IMR-90 (cell line): ENCODE data around the gene BCL2L11. TPM values are rescaled to one million over a fixed set of nuclear protein-coding genes. Genes with fewer than 3 reads are reported as not detected.

Experiments
- ATAC-seq: fragments of 200-7000 bp; cut with Tn5 transposase; 2 replicates; pipeline ENCODE4 v1.9.1; 2020; ENCODE audit warnings: low read depth, mild to moderate bottlenecking, moderate library complexity
- BruUV-seq: library from RNA; stranded (reverse); fragments of 400-500 nt; replicated peaks from 2 replicates; lab custom pipeline; 2021; lab: Mats Ljungman, UMichigan
- CTCF ChIA-PET: fragments of 300-600 bp; formaldehyde crosslinking; extraction: SDS; loops from one replicate; lab custom pipeline; 2021; ENCODE audit warnings: antibody characterized with exemption; lab: Yijun Ruan, JAX
- POLR2A ChIA-PET: fragments of 300-600 bp; sonication (Branson Sonifier 250); formaldehyde crosslinking; loops from one replicate; lab custom pipeline; 2022; ENCODE audit warnings: antibody characterized with exemption; ENCODE audit not compliant: unreplicated experiment; lab: Charles Lee
- DNase-seq: peaks from one replicate; pipeline ENCODE4 v3.0.0; 2013
- H2AFZ ChIP-seq: replicated peaks from 2 replicates; pipeline ENCODE3; 2013; ENCODE audit warnings: low read length, mild to moderate bottlenecking; ENCODE audit not compliant: poor library complexity
- H2AK5ac ChIP-seq: 2 replicates; pipeline ENCODE4 v1.6.1; 2013; ENCODE audit warnings: low read depth, low read length, inconsistent platforms
- H2AK9ac ChIP-seq: replicated peaks from 2 replicates; pipeline ENCODE3; 2013; ENCODE audit warnings: mild to moderate bottlenecking, low read depth, low read length, moderate library complexity; ENCODE audit not compliant: poor library complexity
- H2BK120ac ChIP-seq: 2 replicates; pipeline ENCODE4 v1.6.1; 2013; ENCODE audit warnings: low read depth, low read length, inconsistent platforms
- H2BK15ac ChIP-seq: 3 replicates; pipeline ENCODE4 v1.6.1; 2013; ENCODE audit warnings: low read depth, low read length, inconsistent platforms
- H2BK20ac ChIP-seq: 2 replicates; pipeline ENCODE4 v1.6.1; 2013; ENCODE audit warnings: low read depth, mild to moderate bottlenecking, inconsistent platforms, low read length, moderate library complexity
- H2BK5ac ChIP-seq: 2 replicates; pipeline ENCODE4 v1.6.1; 2013; ENCODE audit warnings: mild to moderate bottlenecking, low read depth, low read length, inconsistent platforms; ENCODE audit not compliant: poor library complexity, severe bottlenecking
- H3K14ac ChIP-seq: replicated peaks from 2 replicates; pipeline ENCODE4 v1.6.1; 2013; ENCODE audit warnings: low read depth, low read length, inconsistent platforms
- H3K18ac ChIP-seq: 2 replicates; pipeline ENCODE4 v1.6.1; 2013; ENCODE audit warnings: low read depth, low read length, control low read depth
- H3K23ac ChIP-seq: 2 replicates; pipeline ENCODE4 v1.6.1; 2013; ENCODE audit warnings: low read depth, low read length, inconsistent platforms
- H3K27ac ChIP-seq: 2 replicates; pipeline ENCODE4 v1.5.1; 2013; ENCODE audit warnings: mild to moderate bottlenecking, control low read depth, low read length; ENCODE audit not compliant: insufficient read depth
- H3K27me3 ChIP-seq: 2 replicates; pipeline ENCODE4 v1.6.1; 2013; ENCODE audit warnings: low read length; ENCODE audit not compliant: control insufficient read depth, insufficient read depth
- H3K36me3 ChIP-seq: 2 replicates; pipeline ENCODE4 v1.6.1; 2013; ENCODE audit warnings: low read length, mixed read lengths; ENCODE audit not compliant: control insufficient read depth, insufficient read depth
- H3K4ac ChIP-seq: 2 replicates; pipeline ENCODE4 v1.6.1; 2013; ENCODE audit warnings: low read depth, low read length, inconsistent platforms
- H3K4me1 ChIP-seq: 2 replicates; pipeline ENCODE4 v1.6.1; 2013; ENCODE audit warnings: low read length, mixed read lengths; ENCODE audit not compliant: control insufficient read depth, insufficient read depth
- H3K4me2 ChIP-seq: 2 replicates; pipeline ENCODE4 v1.6.1; 2013; ENCODE audit warnings: low read depth, mild to moderate bottlenecking, control low read depth, low read length, moderate library complexity
- H3K4me3 ChIP-seq: 2 replicates; pipeline ENCODE4 v1.5.1; 2013; ENCODE audit warnings: low read depth, mild to moderate bottlenecking, control low read depth, low read length, moderate library complexity; ENCODE audit not compliant: insufficient read depth
- H3K56ac ChIP-seq: 2 replicates; pipeline ENCODE4 v1.6.1; 2013; ENCODE audit warnings: low read length, inconsistent platforms; ENCODE audit not compliant: insufficient read depth; ENCODE audit errors: extremely low read depth
- H3K79me1 ChIP-seq, 2 experiments: 2 replicates each; pipeline ENCODE4 v1.6.1; 2013; ENCODE audit warnings: low read length in 2 of 2, inconsistent platforms in 1 of 2, low read depth in 1 of 2
- H3K9ac ChIP-seq: 2 replicates; pipeline ENCODE4 v1.6.1; 2013; ENCODE audit warnings: low read depth, low read length, control low read depth
- H3K9me1 ChIP-seq: 2 replicates; pipeline ENCODE4 v1.6.1; 2013; ENCODE audit warnings: low read length, inconsistent platforms; ENCODE audit not compliant: insufficient read depth
- H3K9me3 ChIP-seq: 2 replicates; pipeline ENCODE4 v1.6.1; 2013; ENCODE audit warnings: low read length; ENCODE audit not compliant: control insufficient read depth, insufficient read depth
- H4K20me1 ChIP-seq: 2 replicates; pipeline ENCODE4 v1.6.1; 2013; ENCODE audit warnings: low read length, inconsistent platforms; ENCODE audit not compliant: insufficient read depth
- H4K5ac ChIP-seq: 2 replicates; pipeline ENCODE4 v1.6.1; 2013; ENCODE audit warnings: mild to moderate bottlenecking, low read depth, low read length, control low read depth
- H4K8ac ChIP-seq, 2 experiments: 2 replicates each; pipeline ENCODE4 v1.6.1; 2013; ENCODE audit warnings: low read depth in 2 of 2, low read length in 2 of 2, control low read depth in 1 of 2, inconsistent platforms in 1 of 2
- H4K91ac ChIP-seq: 2 replicates; pipeline ENCODE4 v1.6.1; 2013; ENCODE audit warnings: low read depth, low read length, inconsistent platforms; ENCODE audit not compliant: insufficient read depth
- CEBPB ChIP-seq: IDR thresholded peaks from 2 replicates; pipeline ENCODE4 v1.6.1; 2012; ENCODE audit warnings: low read depth, low read length, improper control_type of control experiment
- ELK1 ChIP-seq: fragments of 150-350 bp; IDR thresholded peaks from 2 replicates; pipeline ENCODE4 v1.6.1; 2016; ENCODE audit warnings: low read depth, mild to moderate bottlenecking, low read length, moderate library complexity, borderline replicate concordance
- FOS ChIP-seq: fragments of 150-350 bp; IDR thresholded peaks from 2 replicates; pipeline ENCODE4 v1.6.1; 2016; ENCODE audit warnings: low read depth, low read length
- MAFK ChIP-seq: IDR thresholded peaks from 2 replicates; pipeline ENCODE4 v1.6.1; 2012; ENCODE audit warnings: low read depth, low read length, improper control_type of control experiment
- MAZ ChIP-seq: IDR thresholded peaks from 2 replicates; pipeline ENCODE4 v1.6.1; 2012; ENCODE audit warnings: low read depth, mild to moderate bottlenecking, low read length, improper control_type of control experiment, moderate library complexity, borderline replicate concordance
- MXI1 ChIP-seq: IDR thresholded peaks from 2 replicates; pipeline ENCODE4 v1.6.1; 2012; ENCODE audit warnings: low read depth, mild to moderate bottlenecking, low read length, moderate library complexity, borderline replicate concordance
- NFE2L2 ChIP-seq: fragments of 150-350 bp; IDR thresholded peaks from 2 replicates; pipeline ENCODE4 v1.6.1; 2016; ENCODE audit warnings: low read depth, mild to moderate bottlenecking, low read length
- SMC3 ChIP-seq: fragments of 150-350 bp; IDR thresholded peaks from 2 replicates; pipeline ENCODE4 v1.6.1; 2016; ENCODE audit warnings: low read depth, mild to moderate bottlenecking, antibody characterized with exemption, low read length, moderate library complexity
- USF2 ChIP-seq: fragments of 150-350 bp; IDR thresholded peaks from 2 replicates; pipeline ENCODE4 v1.6.1; 2017; ENCODE audit warnings: mild to moderate bottlenecking, antibody characterized with exemption, low read length, low read depth
- dilution Hi-C: fragments of 300-500 bp; cut with HindIII; formaldehyde crosslinking; loops from one replicate; pipeline ENCODE4 v1.14.3; 2018; ENCODE audit warnings: low sequenced_read_pairs; ENCODE audit not compliant: unreplicated experiment
- in situ Hi-C: fragments of 300-500 bp; cut with MboI; formaldehyde crosslinking; loops from 3 replicates; pipeline ENCODE4 v1.14.3; 2019; ENCODE audit warnings: low sequenced_read_pairs, inconsistent platforms, mixed read lengths
- intact Hi-C: fragments of 100-400 bp; cut with micrococcal nuclease; formaldehyde crosslinking; loops from 2 replicates; pipeline ENCODE4 v1.10.0; 2022
- polyA plus RNA-seq, 3 experiments: library from polyadenylated mRNA; depleted of rRNA; stranded (reverse); fragments of >200 nt; gene quantifications; 2 replicates each; pipeline ENCODE4 v1.2.3, GENCODE V29; 2012; ENCODE audit warnings: low replicate concordance in 1 of 3
- total RNA-seq: library from RNA; depleted of rRNA; stranded (reverse); fragments of >200 nt; gene quantifications from 2 replicates; pipeline ENCODE4 v1.2.3, GENCODE V29; 2012
- TF ChIP-seq, protein P1 (sequence below): conservative IDR thresholded peaks from 2 replicates; pipeline ENCODE4 v1.5.1; 2012; ENCODE audit warnings: mild to moderate bottlenecking, low read depth, low read length, improper control_type of control experiment

BCL2L11 gene
- total and polyA plus RNA-seq, 2 of the 4 experiments (the other 2 are of a cell fraction) = 1.1 to 1.7 TPM

DNA sequence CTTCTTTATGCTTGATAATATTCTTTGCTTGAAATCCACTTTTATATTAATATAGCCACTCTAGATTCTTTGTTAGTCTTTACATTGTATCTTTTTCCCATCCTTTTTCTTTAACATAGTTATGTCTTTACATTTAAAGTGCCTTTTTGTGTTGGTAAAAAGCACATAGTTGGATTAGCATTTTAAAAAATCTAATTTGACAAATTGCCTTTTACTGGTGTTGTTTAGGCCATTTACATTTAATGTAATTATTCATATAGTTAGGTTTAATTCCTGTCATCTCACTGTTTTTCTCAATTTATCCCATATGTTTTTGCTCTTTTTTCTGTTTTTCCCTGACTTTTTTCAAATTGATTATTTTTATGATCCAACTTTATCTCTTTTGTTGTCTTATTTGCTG is 93.2 kb downstream of the BCL2L11 start:
- BruUV-seq = no TSS peak
- H3K9me3 ChIP-seq = peaks cover 10% of the 10 kb centered on the region
- no peak overlapping the region for H3K56ac ChIP-seq
- no peak overlapping the region for H2BK120ac ChIP-seq
- no peak for DNase-seq
- H2AK9ac ChIP-seq = no peak overlapping the region
- H3K36me3 ChIP-seq = peaks cover 5% of the 10 kb centered on the region; the same call in 1 of the 2 replicates
- H3K9me1 ChIP-seq = no peaks in the 10 kb centered on the region
- H3K4me3 ChIP-seq = no peak overlapping the region
- ChIA-PET CTCF (no interaction called here), POLR2A (no interaction called here)
- H3K4me2 ChIP-seq = no peak overlapping the region
- H2BK15ac ChIP-seq = no peak overlapping the region
- intact Hi-C loops = no loop called here
- no peak overlapping the region for H2BK5ac ChIP-seq
- no peak overlapping the region for H2AFZ ChIP-seq
- no peak overlapping the region for H2AK5ac ChIP-seq
- no peaks in the 10 kb centered on the region for H3K27me3 ChIP-seq
- H4K91ac ChIP-seq = no peak overlapping the region
- no peak for ATAC-seq
- H3K4ac ChIP-seq = no peak overlapping the region
- no peak overlapping the region for H3K23ac ChIP-seq
- H2BK20ac ChIP-seq = no peak overlapping the region
- peaks cover 0 to 5% of the 10 kb centered on the region in 2 experiments; a peak in 1 of 4 replicates for H3K79me1 ChIP-seq
- H3K27ac ChIP-seq = no peak overlapping the region
- H3K9ac ChIP-seq = no peak overlapping the region
- peaks cover 1% of the 10 kb centered on the region; the same call in 1 of the 2 replicates for H3K4me1 ChIP-seq
- in situ Hi-C loops = no loop called here
- H3K14ac ChIP-seq = no peak overlapping the region
- H4K8ac ChIP-seq = no peak overlapping the region
- H3K18ac ChIP-seq = no peak overlapping the region
- dilution Hi-C loops = no loop called here
- H4K5ac ChIP-seq = no peak overlapping the region
- TF ChIP-seq USF2 (no peak), CEBPB (no peak), NFE2L2 (no peak), MXI1 (no peak), MAZ (no peak), ELK1 (no peak), SMC3 (no peak), MAFK (no peak), FOS (no peak)
- TF ChIP-seq, protein P1, sequence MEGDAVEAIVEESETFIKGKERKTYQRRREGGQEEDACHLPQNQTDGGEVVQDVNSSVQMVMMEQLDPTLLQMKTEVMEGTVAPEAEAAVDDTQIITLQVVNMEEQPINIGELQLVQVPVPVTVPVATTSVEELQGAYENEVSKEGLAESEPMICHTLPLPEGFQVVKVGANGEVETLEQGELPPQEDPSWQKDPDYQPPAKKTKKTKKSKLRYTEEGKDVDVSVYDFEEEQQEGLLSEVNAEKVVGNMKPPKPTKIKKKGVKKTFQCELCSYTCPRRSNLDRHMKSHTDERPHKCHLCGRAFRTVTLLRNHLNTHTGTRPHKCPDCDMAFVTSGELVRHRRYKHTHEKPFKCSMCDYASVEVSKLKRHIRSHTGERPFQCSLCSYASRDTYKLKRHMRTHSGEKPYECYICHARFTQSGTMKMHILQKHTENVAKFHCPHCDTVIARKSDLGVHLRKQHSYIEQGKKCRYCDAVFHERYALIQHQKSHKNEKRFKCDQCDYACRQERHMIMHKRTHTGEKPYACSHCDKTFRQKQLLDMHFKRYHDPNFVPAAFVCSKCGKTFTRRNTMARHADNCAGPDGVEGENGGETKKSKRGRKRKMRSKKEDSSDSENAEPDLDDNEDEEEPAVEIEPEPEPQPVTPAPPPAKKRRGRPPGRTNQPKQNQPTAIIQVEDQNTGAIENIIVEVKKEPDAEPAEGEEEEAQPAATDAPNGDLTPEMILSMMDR = no peak
- peaks cover 3% of the 10 kb centered on the region for H4K20me1 ChIP-seq
